ENCODE measurements around the gene DCLRE1B. TPM values are rescaled to one million over a fixed set of nuclear protein-coding genes. Genes with fewer than 3 reads are reported as not detected.
A peak's percentile ranks its signal among the peaks of the same experiment; 100 is the strongest.

DCLRE1B gene
- total RNA-seq, 1 donor from 2014 or later, result 8.0 TPM

DNA sequence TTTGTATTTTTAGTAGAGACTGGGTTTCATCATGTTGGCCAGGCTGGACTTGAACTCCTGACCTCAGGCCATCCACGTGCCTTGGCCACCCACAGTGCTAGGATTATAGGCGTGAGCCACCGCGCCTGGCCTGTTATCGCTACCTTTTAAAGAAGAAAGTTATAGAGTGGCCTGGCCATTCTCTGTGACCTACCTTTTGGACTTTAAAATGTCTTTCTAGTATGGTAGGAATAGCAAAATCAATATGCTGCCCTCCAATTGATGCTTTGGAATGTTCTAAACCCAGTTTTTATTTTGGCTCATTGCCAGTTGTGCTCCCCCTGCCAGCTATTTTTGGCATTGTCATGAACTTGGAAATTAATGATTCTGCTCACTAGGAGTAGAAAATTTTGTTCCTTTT, 43.9 kb downstream of the DCLRE1B start:
- Mint-ChIP-seq H3K9me3 (peaks cover 12% of the 10 kb centered on the region), H3K4me1 (peaks cover 27% of the 10 kb centered on the region), H3K4me3 (no peak overlapping the region), H3K27ac (no peak overlapping the region), H3K36me3 (peaks cover 16% of the 10 kb centered on the region), H3K27me3 (ENCODE audit: insufficient read depth, low read depth) (no peaks in the 10 kb centered on the region)
- no peak overlapping the region for H3K27ac ChIP-seq
- H3K9me3 ChIP-seq (ENCODE audit: low read depth), result no peaks in the 10 kb centered on the region
- peaks cover 16% of the 10 kb centered on the region for H3F3A ChIP-seq (ENCODE audit: low read depth)
- H3K36me3 ChIP-seq, result no peaks in the 10 kb centered on the region
- no peak overlapping the region for H3K4me2 ChIP-seq
- H4K20me1 ChIP-seq (ENCODE audit: low read depth), result peaks cover 63% of the 10 kb centered on the region
- H2AFZ ChIP-seq (replicated peaks), result no peak overlapping the region
- no peak overlapping the region for H3K9ac ChIP-seq
- no peak for TF ChIP-seq EZH2phosphoT487 (IDR thresholded peaks at IDR 0.05)
- TF ChIP-seq, protein P1, sequence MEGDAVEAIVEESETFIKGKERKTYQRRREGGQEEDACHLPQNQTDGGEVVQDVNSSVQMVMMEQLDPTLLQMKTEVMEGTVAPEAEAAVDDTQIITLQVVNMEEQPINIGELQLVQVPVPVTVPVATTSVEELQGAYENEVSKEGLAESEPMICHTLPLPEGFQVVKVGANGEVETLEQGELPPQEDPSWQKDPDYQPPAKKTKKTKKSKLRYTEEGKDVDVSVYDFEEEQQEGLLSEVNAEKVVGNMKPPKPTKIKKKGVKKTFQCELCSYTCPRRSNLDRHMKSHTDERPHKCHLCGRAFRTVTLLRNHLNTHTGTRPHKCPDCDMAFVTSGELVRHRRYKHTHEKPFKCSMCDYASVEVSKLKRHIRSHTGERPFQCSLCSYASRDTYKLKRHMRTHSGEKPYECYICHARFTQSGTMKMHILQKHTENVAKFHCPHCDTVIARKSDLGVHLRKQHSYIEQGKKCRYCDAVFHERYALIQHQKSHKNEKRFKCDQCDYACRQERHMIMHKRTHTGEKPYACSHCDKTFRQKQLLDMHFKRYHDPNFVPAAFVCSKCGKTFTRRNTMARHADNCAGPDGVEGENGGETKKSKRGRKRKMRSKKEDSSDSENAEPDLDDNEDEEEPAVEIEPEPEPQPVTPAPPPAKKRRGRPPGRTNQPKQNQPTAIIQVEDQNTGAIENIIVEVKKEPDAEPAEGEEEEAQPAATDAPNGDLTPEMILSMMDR (IDR thresholded peaks at IDR 0.05), result peak; percentile 15
- H3K27me3 ChIP-seq, result no peaks in the 10 kb centered on the region
- no peak overlapping the region for H3K4me3 ChIP-seq
- H3K79me2 ChIP-seq (ENCODE audit: low read depth), result peaks cover 81% of the 10 kb centered on the region
- peaks cover 27% of the 10 kb centered on the region for H3K4me1 ChIP-seq
- DNase-seq (ENCODE audit: low spot score), result no peak

DNA sequence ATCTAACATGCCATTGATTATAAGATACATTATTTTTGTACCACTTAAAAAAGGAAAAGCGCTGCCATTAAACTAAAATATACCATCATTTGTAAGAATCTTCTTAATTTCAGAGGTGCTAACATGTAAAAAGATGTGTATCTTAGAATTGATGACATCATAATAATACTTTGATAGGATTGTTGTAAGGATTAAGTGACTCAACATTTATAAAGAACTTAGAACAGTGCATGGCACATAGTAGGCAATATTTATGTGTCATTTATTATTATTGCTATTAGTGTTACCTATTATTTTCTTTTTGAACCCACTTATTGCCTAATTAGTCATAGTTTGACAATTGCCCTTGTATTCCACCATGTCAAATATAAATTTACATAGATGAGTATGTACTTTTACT, 45.8 kb downstream of the DCLRE1B start:
- H3K27ac Mint-ChIP-seq, result no peak overlapping the region
- H3K4me1 Mint-ChIP-seq, result peaks cover 26% of the 10 kb centered on the region
- Histone ChIP-seq H3K79me2 (ENCODE audit: low read depth) (peaks cover 62% of the 10 kb centered on the region), H3K4me3 (no peak overlapping the region), H2AFZ (replicated peaks) (no peak overlapping the region), H3K4me2 (no peak overlapping the region), H3K27ac (no peak overlapping the region), H3K4me1 (peaks cover 22% of the 10 kb centered on the region), H3K9me3 (ENCODE audit: low read depth) (no peaks in the 10 kb centered on the region), H3K9ac (no peak overlapping the region), H3K36me3 (no peaks in the 10 kb centered on the region), H4K20me1 (ENCODE audit: low read depth) (peaks cover 52% of the 10 kb centered on the region), H3K27me3 (no peaks in the 10 kb centered on the region), H3F3A (ENCODE audit: low read depth) (peaks cover 14% of the 10 kb centered on the region)
- no peaks in the 10 kb centered on the region for H3K27me3 Mint-ChIP-seq (ENCODE audit: insufficient read depth, low read depth)
- H3K36me3 Mint-ChIP-seq, result peaks cover 8% of the 10 kb centered on the region
- no peak for DNase-seq (ENCODE audit: low spot score)
- no peak overlapping the region for H3K4me3 Mint-ChIP-seq
- TF ChIP-seq, protein P1 (IDR thresholded peaks at IDR 0.05), result no peak
- TF ChIP-seq EZH2 (IDR thresholded peaks at IDR 0.05), result no peak
- no peak for TF ChIP-seq EZH2phosphoT487 (IDR thresholded peaks at IDR 0.05)
- H3K9me3 Mint-ChIP-seq, result no peaks in the 10 kb centered on the region

GRCh38 chr1:113951719-113952118, 46.6 kb downstream of the DCLRE1B start:
- Histone ChIP-seq H3K27ac (no peak overlapping the region), H4K20me1 (ENCODE audit: low read depth) (peaks cover 44% of the 10 kb centered on the region), H3K4me2 (no peak overlapping the region), H3F3A (ENCODE audit: low read depth) (peaks cover 6% of the 10 kb centered on the region), H3K9me3 (ENCODE audit: low read depth) (no peaks in the 10 kb centered on the region), H2AFZ (replicated peaks) (no peak overlapping the region), H3K4me3 (no peak overlapping the region), H3K36me3 (no peaks in the 10 kb centered on the region), H3K27me3 (no peaks in the 10 kb centered on the region), H3K9ac (no peak overlapping the region), H3K4me1 (peaks cover 14% of the 10 kb centered on the region), H3K79me2 (ENCODE audit: low read depth) (peaks cover 54% of the 10 kb centered on the region)
- TF ChIP-seq EZH2phosphoT487 (IDR thresholded peaks at IDR 0.05), result no peak
- no peak for TF ChIP-seq EZH2 (IDR thresholded peaks at IDR 0.05)
- TF ChIP-seq, protein P1 (IDR thresholded peaks at IDR 0.05), result no peak
- H3K27ac Mint-ChIP-seq, result no peak overlapping the region
- no peaks in the 10 kb centered on the region for H3K9me3 Mint-ChIP-seq
- no peak for DNase-seq (ENCODE audit: low spot score)
- peaks cover 18% of the 10 kb centered on the region for H3K4me1 Mint-ChIP-seq
- no peaks in the 10 kb centered on the region for H3K27me3 Mint-ChIP-seq (ENCODE audit: insufficient read depth, low read depth)
- no peak overlapping the region for H3K4me3 Mint-ChIP-seq
- H3K36me3 Mint-ChIP-seq, result peaks cover 10% of the 10 kb centered on the region
